Esophagus muscularis mucosa (tissue), 4 donors: ENCODE data around the gene KSR1.

Experiments used
- CTCF ChIP-seq, 3 experiments: fragments of 200-600 bp in 2 of 3; fragments of 450-650 bp in 1 of 3; sonication (generic) in 2 of 3; IDR thresholded peaks; one replicate each; pipeline ENCODE4 v1.5.1; 2017 to 2019; ENCODE audit warnings: antibody characterized with exemption in 3 of 3, mild to moderate bottlenecking in 2 of 3, moderate library complexity in 1 of 3
- EP300 ChIP-seq: sonication (generic); formaldehyde crosslinking; IDR thresholded peaks from one replicate; pipeline ENCODE4 v1.6.1; 2017; ENCODE audit warnings: antibody characterized with exemption
- POLR2A ChIP-seq: fragments of 450-650 bp; IDR thresholded peaks from one replicate; pipeline ENCODE4 v1.6.1; 2017; ENCODE audit warnings: antibody characterized with exemption, moderate library complexity, mild to moderate bottlenecking, low read depth
- POLR2AphosphoS5 ChIP-seq, 2 donors: sonication (generic); formaldehyde crosslinking; IDR thresholded peaks; one replicate each; pipeline ENCODE4 v1.6.1; 2017; ENCODE audit warnings: antibody characterized with exemption in 2 of 2

GRCh38 chr17:27518048-27518447, 61.8 kb downstream of the KSR1 start:
- TF ChIP-seq CTCF (IDR thresholded peaks at IDR 0.05) = no peak
- TF ChIP-seq POLR2AphosphoS5 (IDR thresholded peaks at IDR 0.05) = no peak
- TF ChIP-seq POLR2A = no peak
- no peak for TF ChIP-seq EP300
